KBM-7 (cell line): ENCODE data around the gene MAP6.

Experiments used
- DNase-seq: peaks from one replicate; pipeline ENCODE4 v3.0.0-alpha.2; 2015
- in situ Hi-C: fragments of 300-500 bp; cut with MboI; formaldehyde crosslinking; loops from 2 replicates; pipeline ENCODE4 v1.14.3; 2020; ENCODE audit warnings: low sequenced_read_pairs, low pct_unique_long_range_greater_than_20kb, mixed read lengths

MAP6 gene

DNA sequence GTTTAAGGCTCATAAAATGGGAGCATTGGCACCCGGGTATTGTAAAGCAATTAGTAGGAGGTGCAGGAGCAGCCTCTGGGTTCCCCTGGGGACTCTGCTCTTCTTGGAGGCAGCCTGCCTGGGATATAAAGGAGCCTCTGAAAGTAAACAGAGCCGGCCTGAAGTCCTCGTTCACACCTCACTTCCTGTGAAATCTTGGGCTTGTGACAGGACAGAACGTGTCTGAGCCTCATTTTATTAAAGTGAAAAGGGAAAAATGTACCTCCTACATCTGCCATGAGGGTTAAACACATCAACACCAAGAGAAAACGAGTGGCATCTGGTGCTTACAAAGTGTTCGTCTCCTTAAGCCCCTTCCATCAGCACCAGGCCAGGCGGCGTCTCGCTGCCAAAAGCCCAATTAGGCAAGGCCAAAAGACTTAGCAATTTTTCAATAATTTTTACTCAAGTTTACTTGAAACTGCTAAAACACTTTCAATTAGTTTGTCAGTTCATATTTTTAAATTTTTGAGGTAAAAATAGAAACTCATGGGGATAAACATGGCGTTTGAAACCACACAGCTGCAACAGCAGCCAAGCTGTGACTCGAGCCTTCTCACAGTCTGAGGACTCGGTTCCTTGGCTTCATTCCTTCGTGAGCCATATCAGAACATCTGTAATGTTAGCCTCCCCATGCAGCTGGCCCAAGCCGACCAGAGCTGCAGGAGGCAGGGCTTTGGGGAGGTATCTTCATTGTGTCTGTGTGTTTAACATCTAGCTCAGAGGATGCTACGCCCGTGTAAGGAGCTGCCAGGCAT is 33.6 kb downstream of the MAP6 start:
- in situ Hi-C loops = no loop called here
- DNase-seq = no peak

- in situ Hi-C loops = no loop called here
- DNase-seq = no peak
Observed at GRCh38 chr11:75633409-75634066, 35.3 kb downstream of the MAP6 start.

DNA sequence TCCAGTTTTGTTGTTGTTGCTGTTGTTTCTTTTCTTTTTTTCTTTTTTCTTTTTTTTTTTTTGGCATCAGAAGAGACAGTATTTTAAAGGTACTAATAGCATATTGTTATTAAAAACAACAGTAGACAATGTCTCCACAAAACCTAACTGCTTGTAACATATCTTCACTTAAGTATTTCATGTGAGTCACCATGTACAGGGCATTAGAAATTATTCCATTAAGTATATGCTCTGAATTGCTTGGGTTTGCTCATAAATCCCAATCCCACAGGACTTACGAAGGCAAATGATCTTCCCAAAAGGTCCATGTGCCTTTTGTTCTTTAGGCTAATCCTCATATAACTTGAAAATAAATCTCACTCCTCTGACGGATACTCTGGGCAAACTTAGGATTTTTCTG is 35.9 kb downstream of the MAP6 start:
- no peak for DNase-seq
- in situ Hi-C loops = no loop called here

- no peak for DNase-seq
- in situ Hi-C loops = no loop called here
Observed at GRCh38 chr11:75632450-75632849, 36.4 kb downstream of the MAP6 start.

DNA sequence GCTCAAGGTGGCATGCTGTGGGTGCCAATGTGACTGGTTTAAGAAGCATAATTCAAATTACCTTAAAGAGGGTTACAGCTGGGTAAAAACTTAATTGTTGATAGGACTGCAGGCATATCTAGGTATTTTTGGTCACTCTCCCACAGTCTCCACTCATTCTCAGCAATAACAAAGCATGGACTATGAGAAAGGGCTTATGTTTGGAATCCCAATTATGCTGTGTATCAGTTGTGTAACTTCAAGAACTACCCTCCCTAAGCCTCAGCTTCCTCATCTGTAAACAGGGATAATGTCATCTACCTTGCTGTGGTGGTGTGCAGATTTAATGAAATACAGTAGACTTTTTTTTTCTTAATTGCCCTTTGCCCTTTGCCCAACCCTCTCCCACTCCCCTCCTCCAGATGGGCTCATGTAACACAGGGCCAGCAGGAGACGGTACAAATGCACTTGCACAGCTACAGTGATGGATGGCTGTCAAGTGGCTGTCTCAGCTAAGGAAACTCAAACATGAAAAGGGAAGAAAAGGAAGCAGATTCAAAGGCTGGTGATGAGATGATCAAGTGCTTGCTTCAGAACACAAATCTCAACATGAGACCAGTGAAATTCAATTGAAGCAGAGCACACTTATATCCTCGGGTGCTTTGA is 37.6 kb downstream of the MAP6 start:
- no peak for DNase-seq
- in situ Hi-C loops = no loop called here

GRCh38 chr11:75627906-75628668 is 40.8 kb downstream of the MAP6 start:
- in situ Hi-C loops = no loop called here
- DNase-seq = no peak

- DNase-seq = no peak
- in situ Hi-C loops = no loop called here
Observed at GRCh38 chr11:75626889-75627529, 41.8 kb downstream of the MAP6 start.

- in situ Hi-C loops = no loop called here
- no peak for DNase-seq
Observed at GRCh38 chr11:75625991-75626888, 42.6 kb downstream of the MAP6 start.

- no peak for DNase-seq
- in situ Hi-C loops = no loop called here
Observed at GRCh38 chr11:75625021-75625420, 43.8 kb downstream of the MAP6 start.

GRCh38 chr11:75616281-75616680 is 52.6 kb downstream of the MAP6 start:
- no peak for DNase-seq
- in situ Hi-C loops = no loop called here

- DNase-seq = no peak
- in situ Hi-C loops = no loop called here
Observed at GRCh38 chr11:75615751-75616150, 53.1 kb downstream of the MAP6 start.

DNA sequence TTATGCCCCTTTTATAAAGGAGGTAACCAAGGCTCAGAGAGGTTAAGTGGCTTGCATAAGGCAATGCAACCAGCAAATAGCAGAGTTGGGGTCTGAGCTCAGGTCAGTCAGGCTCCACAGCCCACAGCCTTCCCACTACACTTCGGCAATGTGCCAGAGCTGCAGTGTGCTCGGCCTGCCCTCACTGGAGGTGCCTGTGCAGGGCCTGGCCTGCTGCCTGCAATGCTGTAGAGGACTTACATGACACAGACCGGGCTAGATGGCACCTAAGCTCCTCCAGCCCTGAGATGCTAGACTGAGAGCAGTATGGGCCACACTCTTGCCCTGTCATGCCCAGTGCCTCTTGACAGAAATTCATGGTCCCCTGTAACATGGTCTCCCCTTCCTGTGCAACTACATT is 57.0 kb downstream of the MAP6 start:
- in situ Hi-C loops = no loop called here
- no peak for DNase-seq

DNA sequence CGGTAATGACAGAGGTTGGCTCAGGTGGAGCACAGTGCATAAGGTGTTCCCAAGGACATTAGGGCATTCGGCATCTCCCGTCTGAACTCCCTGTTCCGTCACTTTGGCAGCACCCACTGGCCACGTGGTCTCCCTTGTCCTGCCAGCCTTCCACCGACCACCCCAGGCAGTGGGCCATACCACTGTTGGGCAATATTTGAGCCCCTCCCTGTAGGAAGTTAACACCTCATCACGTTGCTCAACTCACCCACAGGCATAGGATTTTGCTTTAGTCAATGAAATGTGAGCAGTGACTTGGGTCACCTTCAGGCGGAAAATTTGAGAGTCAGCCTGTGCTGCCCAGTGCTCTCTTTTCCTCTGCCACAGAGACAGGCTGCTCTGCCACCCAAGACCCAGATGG is 62.7 kb downstream of the MAP6 start:
- in situ Hi-C loops = no loop called here
- DNase-seq = no peak

GRCh38 chr11:75603791-75604736 is 64.8 kb downstream of the MAP6 start:
- in situ Hi-C loops = no loop called here
- DNase-seq = no peak

DNA sequence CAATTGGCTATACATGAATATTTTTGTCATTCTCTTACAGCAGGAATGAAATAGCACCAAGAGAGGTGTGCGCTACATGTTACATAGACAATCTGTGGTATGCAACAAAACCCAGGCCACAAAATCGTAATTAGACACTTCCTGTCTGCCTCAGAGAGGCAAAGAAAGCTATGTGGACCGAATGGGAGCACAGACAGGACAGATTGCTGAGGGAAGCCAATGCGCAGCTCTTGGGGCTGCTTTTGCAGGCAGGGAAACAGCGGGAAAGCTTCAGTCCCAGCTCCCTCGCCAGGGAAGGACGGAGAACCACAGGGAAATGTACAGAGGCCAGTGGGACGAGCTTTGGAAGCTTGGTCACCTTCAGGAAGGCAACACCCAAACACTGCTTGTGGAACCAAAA is 65.9 kb downstream of the MAP6 start:
- in situ Hi-C loops = no loop called here
- no peak for DNase-seq

DNA sequence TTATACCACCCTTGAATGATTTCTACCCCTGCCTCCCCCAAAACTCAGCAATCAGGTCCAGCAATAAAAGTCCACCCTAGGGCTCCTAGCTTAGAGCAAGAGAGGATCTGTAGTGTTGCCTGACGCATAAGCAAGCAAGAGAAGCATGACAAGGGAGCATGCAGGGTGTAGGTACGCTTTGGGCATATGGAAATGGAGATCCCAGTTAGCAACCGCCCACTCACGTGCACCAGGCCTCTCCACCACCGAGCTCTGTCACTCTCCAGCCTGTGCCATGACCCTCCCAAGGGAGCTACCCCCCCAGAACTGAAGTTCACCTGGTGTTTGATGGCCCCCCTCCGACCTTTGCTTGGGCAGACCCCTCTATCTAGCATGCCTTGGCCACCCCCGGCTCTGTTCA is 67.3 kb downstream of the MAP6 start:
- in situ Hi-C loops = no loop called here
- DNase-seq = no peak

DNA sequence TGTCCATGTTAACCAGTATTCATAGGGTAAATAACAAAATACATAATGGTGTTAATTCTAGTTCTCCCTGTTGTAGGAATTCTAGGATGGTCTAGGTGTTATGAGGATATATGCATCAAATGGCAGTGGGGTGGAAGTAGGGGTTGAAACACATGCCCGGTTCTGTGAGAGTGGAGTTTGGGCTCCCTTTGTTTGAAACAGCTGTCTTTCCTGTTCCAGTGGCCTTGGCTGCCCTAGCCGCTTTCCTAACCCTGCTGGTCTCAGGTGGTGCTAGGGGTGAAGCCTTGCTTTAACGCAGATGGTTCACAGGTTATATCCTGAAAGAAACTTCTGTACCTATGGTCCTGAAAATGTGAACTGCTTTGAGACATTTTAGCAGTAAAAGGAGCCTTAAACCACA is 68.5 kb downstream of the MAP6 start:
- DNase-seq = no peak
- in situ Hi-C loops = no loop called here
